Loucy (cell line): Measurements from ENCODE around the gene MGAT5.

Source experiments
- H2AFZ ChIP-seq: fragments of 200-600 bp; sonication (generic); 2 replicates; pipeline ENCODE4 v1.6.0; 2016; ENCODE audit warnings: antibody characterized with exemption, mild to moderate bottlenecking, low read length, moderate library complexity
- H3F3A ChIP-seq: fragments of 200-600 bp; 2 replicates; pipeline ENCODE4 v1.6.0; 2016; ENCODE audit warnings: antibody characterized with exemption, low read depth, mild to moderate bottlenecking
- H3K27me3 ChIP-seq: fragments of 200-600 bp; sonication (generic); 2 replicates; pipeline ENCODE4 v1.6.1; 2014; ENCODE audit warnings: low read length, mild to moderate bottlenecking; ENCODE audit not compliant: insufficient read depth, poor library complexity, severe bottlenecking
- H3K36me3 ChIP-seq: fragments of 200-600 bp; sonication (generic); 2 replicates; pipeline ENCODE4 v1.6.1; 2016; ENCODE audit warnings: low read length; ENCODE audit not compliant: insufficient read depth
- H3K4me1 ChIP-seq: fragments of 200-600 bp; sonication (generic); 2 replicates; pipeline ENCODE4 v1.5.1; 2014; ENCODE audit warnings: low read length, mild to moderate bottlenecking; ENCODE audit not compliant: insufficient read depth, poor library complexity, severe bottlenecking
- H3K4me2 ChIP-seq: fragments of 200-600 bp; sonication (generic); 2 replicates; pipeline ENCODE4 v1.6.0; 2014; ENCODE audit warnings: antibody characterized with exemption, low read length, low read depth, mild to moderate bottlenecking; ENCODE audit not compliant: poor library complexity, severe bottlenecking
- H3K4me3 ChIP-seq: fragments of 200-600 bp; sonication (generic); 2 replicates; pipeline ENCODE4 v1.5.1; 2014; ENCODE audit warnings: low read length, mild to moderate bottlenecking, mixed read lengths; ENCODE audit not compliant: poor library complexity, severe bottlenecking
- H3K79me2 ChIP-seq: fragments of 200-600 bp; sonication (generic); 2 replicates; pipeline ENCODE4 v1.6.1; 2014; ENCODE audit warnings: low read length; ENCODE audit not compliant: insufficient read depth
- H3K9ac ChIP-seq: fragments of 200-600 bp; sonication (generic); 2 replicates; pipeline ENCODE4 v1.6.0; 2014; ENCODE audit warnings: mild to moderate bottlenecking, low read depth, low read length, moderate library complexity; ENCODE audit not compliant: poor library complexity, severe bottlenecking
- H3K9me2 ChIP-seq: fragments of 200-600 bp; sonication (generic); replicated peaks from 2 replicates; pipeline ENCODE4 v1.6.1; 2016; ENCODE audit warnings: low read depth, low read length, mixed read lengths
- H3K9me3 ChIP-seq: fragments of 200-600 bp; sonication (generic); 2 replicates; pipeline ENCODE4 v1.6.1; 2014; ENCODE audit warnings: mild to moderate bottlenecking, antibody characterized with exemption, low read length, low read depth; ENCODE audit not compliant: insufficient read depth
- H4K20me1 ChIP-seq: fragments of 200-600 bp; sonication (generic); 2 replicates; pipeline ENCODE4 v1.6.0; 2014; ENCODE audit warnings: antibody characterized with exemption, low read length, mild to moderate bottlenecking; ENCODE audit not compliant: insufficient read depth, poor library complexity, severe bottlenecking
- CTCF ChIP-seq: fragments of 200-600 bp; sonication (generic); conservative IDR thresholded peaks from 2 replicates; pipeline ENCODE4 v1.5.1; 2014; ENCODE audit warnings: mild to moderate bottlenecking, antibody characterized with exemption, low read length
- EZH2phosphoT487 ChIP-seq: fragments of 200-600 bp; IDR thresholded peaks from 2 replicates; pipeline ENCODE4 v1.6.1; 2018; ENCODE audit warnings: antibody characterized with exemption, mild to moderate bottlenecking, moderate library complexity, borderline replicate concordance

The MGAT5 gene

DNA sequence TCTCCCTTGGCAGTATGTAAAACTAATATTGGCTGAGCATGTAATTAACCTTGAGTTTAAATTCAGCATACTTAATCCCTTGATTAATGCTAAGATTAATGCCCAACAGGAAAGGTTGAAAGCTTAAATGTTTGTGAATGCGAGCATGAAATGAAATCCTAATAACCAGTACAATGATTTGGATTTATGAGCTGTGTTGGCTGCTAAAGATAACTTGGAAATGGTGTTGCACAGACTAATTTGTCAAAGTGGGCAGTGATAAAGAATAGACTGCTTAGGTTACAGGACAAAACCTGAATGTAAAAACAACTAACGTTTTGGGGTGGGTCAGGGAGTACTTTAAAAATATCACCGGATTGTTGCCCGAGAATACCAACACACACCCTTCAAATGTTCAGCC lies 70.6 kb downstream of the MGAT5 start:
- no peaks in the 10 kb centered on the region for H3K9me2 ChIP-seq
- H3K4me3 ChIP-seq: no peak overlapping the region
- no peak overlapping the region for H3K9ac ChIP-seq
- no peak overlapping the region for H2AFZ ChIP-seq
- H3K79me2 ChIP-seq: peaks cover 15% of the 10 kb centered on the region
- peaks cover 11% of the 10 kb centered on the region; the same call in 1 of the 2 replicates for H3F3A ChIP-seq
- no peak for TF ChIP-seq CTCF
- TF ChIP-seq EZH2phosphoT487: no peak
- H3K4me1 ChIP-seq: peaks cover 63% of the 10 kb centered on the region
- no peaks in the 10 kb centered on the region for H4K20me1 ChIP-seq
- peak overlapping the region; percentile 12 for H3K4me2 ChIP-seq
- peaks cover 4% of the 10 kb centered on the region; the same call in 1 of the 2 replicates for H3K36me3 ChIP-seq
- H3K27me3 ChIP-seq: no peaks in the 10 kb centered on the region
- H3K9me3 ChIP-seq: no peaks in the 10 kb centered on the region

DNA sequence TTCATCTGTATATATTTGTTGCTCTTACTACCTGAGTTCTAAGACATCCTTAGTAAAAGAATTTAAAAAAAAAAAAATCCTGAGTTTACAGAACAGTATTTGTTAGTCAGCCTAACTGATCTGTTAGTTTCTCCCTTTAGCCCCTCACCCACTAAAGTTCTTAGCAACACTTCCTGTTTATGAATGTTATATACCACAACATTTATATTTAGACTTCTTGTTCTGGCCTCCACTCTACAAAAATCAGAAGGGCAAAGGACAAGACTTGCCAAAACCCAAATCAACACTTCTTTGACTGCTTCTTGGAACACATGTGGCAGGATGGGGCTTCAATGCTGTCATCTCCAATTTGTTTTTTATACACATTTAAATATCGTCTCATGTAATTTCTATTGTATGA lies 71.1 kb downstream of the MGAT5 start:
- peak overlapping the region; percentile 12 for H3K4me2 ChIP-seq

GRCh38 chr2:134325696-134326095 lies 71.8 kb downstream of the MGAT5 start:
- H3K4me2 ChIP-seq: no peak overlapping the region
- no peak overlapping the region for H2AFZ ChIP-seq

More for the DNA sequence above, 71.1 kb downstream of the MGAT5 start:
- TF ChIP-seq EZH2phosphoT487 (no peak), CTCF (no peak)
- Histone ChIP-seq H3K36me3 (peaks cover 4% of the 10 kb centered on the region; the same call in 1 of the 2 replicates), H3K9me3 (no peaks in the 10 kb centered on the region), H3F3A (peaks cover 11% of the 10 kb centered on the region; the same call in 1 of the 2 replicates), H3K9me2 (no peaks in the 10 kb centered on the region), H3K4me1 (peaks cover 59% of the 10 kb centered on the region), H3K4me3 (no peak overlapping the region), H3K27me3 (no peaks in the 10 kb centered on the region), H2AFZ (no peak overlapping the region), H3K79me2 (peaks cover 15% of the 10 kb centered on the region), H4K20me1 (no peaks in the 10 kb centered on the region), H3K9ac (no peak overlapping the region)

More at GRCh38 chr2:134325696-134326095, 71.8 kb downstream of the MGAT5 start:
- peaks cover 15% of the 10 kb centered on the region for H3K79me2 ChIP-seq
- H4K20me1 ChIP-seq: no peaks in the 10 kb centered on the region
- H3K27me3 ChIP-seq: no peaks in the 10 kb centered on the region
- H3K9ac ChIP-seq: no peak overlapping the region
- H3F3A ChIP-seq: peaks cover 4% of the 10 kb centered on the region; the same call in 1 of the 2 replicates
- no peaks in the 10 kb centered on the region for H3K9me3 ChIP-seq
- H3K9me2 ChIP-seq: no peaks in the 10 kb centered on the region
- TF ChIP-seq CTCF (no peak), EZH2phosphoT487 (no peak)
- H3K36me3 ChIP-seq: peaks cover 8% of the 10 kb centered on the region
- no peak overlapping the region for H3K4me3 ChIP-seq
- H3K4me1 ChIP-seq: peaks cover 51% of the 10 kb centered on the region
